Measurements from ENCODE around the gene KSR2.

GRCh38 chr12:117749431-117749830 is 219.4 kb downstream of the KSR2 start:
- TF ChIP-seq CTCF (IDR thresholded peaks at IDR 0.05; ENCODE audit: low read depth, low read length) (no peak), EZH2phosphoT487 (IDR thresholded peaks at IDR 0.05; ENCODE audit: low read depth) (no peak)

Measured in OCI-LY3 (cell line).